Vagina (tissue), 2 donors: Measurements from ENCODE around the gene SGK2. TPM values are rescaled to one million over a fixed set of nuclear protein-coding genes. Genes with fewer than 3 reads are reported as not detected.

ENCODE experiments used
- DNase-seq, 2 donors: peaks; one replicate each; pipeline ENCODE4 v3.0.0-alpha.2; 2017; ENCODE audit errors: extremely low spot score in 2 of 2
- H3K27ac ChIP-seq: fragments of 200-600 bp; sonication (generic); one replicate; pipeline ENCODE4 v1.5.1; 2019
- H3K27me3 ChIP-seq: fragments of 200-600 bp; sonication (generic); one replicate; pipeline ENCODE4 v1.5.1; 2019
- H3K36me3 ChIP-seq, 2 donors: fragments of 200-600 bp; sonication (generic); one replicate each; pipeline ENCODE4 v1.5.1; 2017 to 2019
- H3K4me1 ChIP-seq: fragments of 200-600 bp; sonication (generic); one replicate; pipeline ENCODE4 v1.5.1; 2019
- H3K4me3 ChIP-seq, 2 donors: fragments of 200-600 bp; sonication (generic); 1 replicate in 1 of 2; 2 replicates in 1 of 2; pipeline ENCODE4 v1.5.1; 2016 to 2019
- H3K9me3 ChIP-seq: fragments of 200-600 bp; sonication (generic); one replicate; pipeline ENCODE4 v1.5.1; 2019
- POLR2A ChIP-seq, 2 donors: fragments of 450-650 bp; IDR thresholded peaks; one replicate each; pipeline ENCODE4 v1.6.1; 2017; ENCODE audit warnings: antibody characterized with exemption in 2 of 2, mild to moderate bottlenecking in 2 of 2, moderate library complexity in 2 of 2
- POLR2AphosphoS5 ChIP-seq, 2 donors: sonication (generic); formaldehyde crosslinking; IDR thresholded peaks; one replicate each; pipeline ENCODE4 v1.9.0; 2017; ENCODE audit warnings: antibody characterized with exemption in 2 of 2, mild to moderate bottlenecking in 2 of 2, low read depth in 1 of 2; ENCODE audit not compliant: insufficient read depth in 1 of 2
- intact Hi-C: fragments of 100-400 bp; cut with DNase I; formaldehyde crosslinking; loops from one replicate; pipeline ENCODE4 v1.15.1; 2023
- total RNA-seq: library from RNA; depleted of rRNA; stranded (reverse); fragments of >200 nt; gene quantifications from one replicate; pipeline ENCODE4 v1.2.3, GENCODE V29; 2016
- TF ChIP-seq, protein P1 (sequence below), 3 experiments: fragments of 450-650 bp in 2 of 3; fragments of 200-600 bp in 1 of 3; sonication (generic) in 1 of 3; IDR thresholded peaks; one replicate each; pipeline ENCODE4 v1.5.1; 2017 to 2019; ENCODE audit warnings: antibody characterized with exemption in 3 of 3, mild to moderate bottlenecking in 2 of 3, moderate library complexity in 2 of 3

SGK2 gene
- total RNA-seq, 1 donor from 2014 or later = 5.4 TPM

DNA sequence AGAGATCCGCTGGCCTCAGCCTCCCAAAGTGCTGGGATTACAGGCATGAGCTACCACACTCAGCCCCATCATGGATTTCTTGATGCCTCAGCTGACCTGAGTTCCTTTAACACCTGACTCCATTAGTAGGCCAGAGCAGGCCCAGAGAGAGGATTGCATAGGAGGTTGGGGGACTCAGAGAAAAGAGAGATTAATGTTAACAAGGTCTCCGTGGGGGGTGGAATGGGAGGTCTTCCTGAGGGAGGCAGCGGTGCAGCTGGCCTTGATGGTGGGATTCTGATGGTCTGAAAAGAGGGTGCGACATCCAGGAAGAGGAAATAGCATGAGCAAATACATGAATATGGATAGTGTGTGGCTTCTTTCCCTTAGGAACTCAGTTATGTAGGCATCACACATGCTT is 9.9 kb downstream of the SGK2 start:
- Histone ChIP-seq H3K27ac (no peak overlapping the region), H3K4me3 (no peak overlapping the region), H3K9me3 (no peaks in the 10 kb centered on the region), H3K4me1 (no peaks in the 10 kb centered on the region), H3K27me3 (no peaks in the 10 kb centered on the region), H3K36me3 (no peaks in the 10 kb centered on the region)
- intact Hi-C loops = no loop called here
- TF ChIP-seq POLR2A (IDR thresholded peaks at IDR 0.05) = no peak
- no peak for TF ChIP-seq POLR2AphosphoS5 (IDR thresholded peaks at IDR 0.05; ENCODE audit: insufficient read depth in 1 of 2, low read depth in 1 of 2)
- DNase-seq = no peak

DNA sequence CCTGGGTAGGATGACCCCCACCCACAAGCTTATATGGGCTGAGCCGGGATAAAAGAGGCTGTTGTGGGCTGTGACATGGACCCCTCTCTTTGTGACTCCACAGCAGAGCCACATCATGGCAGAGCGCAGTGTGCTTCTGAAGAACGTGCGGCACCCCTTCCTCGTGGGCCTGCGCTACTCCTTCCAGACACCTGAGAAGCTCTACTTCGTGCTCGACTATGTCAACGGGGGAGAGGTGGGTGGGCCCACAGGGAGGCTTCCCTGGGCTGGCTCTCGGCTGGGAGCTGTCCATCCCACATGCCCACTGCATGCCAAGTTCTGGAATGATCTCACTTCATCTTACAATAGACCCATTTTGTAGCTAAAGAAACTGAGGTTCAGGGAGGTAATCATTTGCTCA is 10.5 kb downstream of the SGK2 start:
- intact Hi-C loops = no loop called here
- Histone ChIP-seq H3K27me3 (no peaks in the 10 kb centered on the region), H3K27ac (no peak overlapping the region), H3K9me3 (no peaks in the 10 kb centered on the region), H3K4me3 (no peak overlapping the region), H3K36me3 (no peaks in the 10 kb centered on the region), H3K4me1 (no peaks in the 10 kb centered on the region)
- no peak for TF ChIP-seq POLR2A (IDR thresholded peaks at IDR 0.05)
- no peak for TF ChIP-seq POLR2AphosphoS5 (IDR thresholded peaks at IDR 0.05; ENCODE audit: insufficient read depth in 1 of 2, low read depth in 1 of 2)
- TF ChIP-seq, protein P1, sequence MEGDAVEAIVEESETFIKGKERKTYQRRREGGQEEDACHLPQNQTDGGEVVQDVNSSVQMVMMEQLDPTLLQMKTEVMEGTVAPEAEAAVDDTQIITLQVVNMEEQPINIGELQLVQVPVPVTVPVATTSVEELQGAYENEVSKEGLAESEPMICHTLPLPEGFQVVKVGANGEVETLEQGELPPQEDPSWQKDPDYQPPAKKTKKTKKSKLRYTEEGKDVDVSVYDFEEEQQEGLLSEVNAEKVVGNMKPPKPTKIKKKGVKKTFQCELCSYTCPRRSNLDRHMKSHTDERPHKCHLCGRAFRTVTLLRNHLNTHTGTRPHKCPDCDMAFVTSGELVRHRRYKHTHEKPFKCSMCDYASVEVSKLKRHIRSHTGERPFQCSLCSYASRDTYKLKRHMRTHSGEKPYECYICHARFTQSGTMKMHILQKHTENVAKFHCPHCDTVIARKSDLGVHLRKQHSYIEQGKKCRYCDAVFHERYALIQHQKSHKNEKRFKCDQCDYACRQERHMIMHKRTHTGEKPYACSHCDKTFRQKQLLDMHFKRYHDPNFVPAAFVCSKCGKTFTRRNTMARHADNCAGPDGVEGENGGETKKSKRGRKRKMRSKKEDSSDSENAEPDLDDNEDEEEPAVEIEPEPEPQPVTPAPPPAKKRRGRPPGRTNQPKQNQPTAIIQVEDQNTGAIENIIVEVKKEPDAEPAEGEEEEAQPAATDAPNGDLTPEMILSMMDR (IDR thresholded peaks at IDR 0.05) = no peak
- no peak for DNase-seq

DNA sequence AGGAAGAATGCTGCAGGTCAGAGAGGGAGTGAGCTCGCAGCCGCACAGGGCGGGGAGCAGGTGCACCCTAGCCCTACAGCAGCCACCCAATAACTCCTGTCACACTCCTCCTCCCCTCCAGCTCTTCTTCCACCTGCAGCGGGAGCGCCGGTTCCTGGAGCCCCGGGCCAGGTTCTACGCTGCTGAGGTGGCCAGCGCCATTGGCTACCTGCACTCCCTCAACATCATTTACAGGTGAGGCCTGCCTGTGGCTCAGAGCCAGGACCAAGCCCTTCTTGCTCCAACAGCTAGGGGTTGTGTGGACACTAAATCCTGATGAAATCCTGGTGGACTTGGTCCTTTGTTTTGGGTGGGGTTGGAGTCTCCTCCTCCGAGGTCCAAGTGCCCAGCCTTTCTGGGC is 11.7 kb downstream of the SGK2 start:
- no peak overlapping the region for H3K4me3 ChIP-seq
- H3K9me3 ChIP-seq = no peaks in the 10 kb centered on the region
- no peak overlapping the region for H3K27ac ChIP-seq
- intact Hi-C loops = no loop called here
- TF ChIP-seq POLR2AphosphoS5 (IDR thresholded peaks at IDR 0.05; ENCODE audit: insufficient read depth in 1 of 2, low read depth in 1 of 2) (no peak), POLR2A (IDR thresholded peaks at IDR 0.05) (no peak)
- TF ChIP-seq, protein P1 (IDR thresholded peaks at IDR 0.05) = no peak
- no peaks in the 10 kb centered on the region for H3K36me3 ChIP-seq
- no peaks in the 10 kb centered on the region for H3K27me3 ChIP-seq
- DNase-seq = no peak
- H3K4me1 ChIP-seq = no peaks in the 10 kb centered on the region

DNA sequence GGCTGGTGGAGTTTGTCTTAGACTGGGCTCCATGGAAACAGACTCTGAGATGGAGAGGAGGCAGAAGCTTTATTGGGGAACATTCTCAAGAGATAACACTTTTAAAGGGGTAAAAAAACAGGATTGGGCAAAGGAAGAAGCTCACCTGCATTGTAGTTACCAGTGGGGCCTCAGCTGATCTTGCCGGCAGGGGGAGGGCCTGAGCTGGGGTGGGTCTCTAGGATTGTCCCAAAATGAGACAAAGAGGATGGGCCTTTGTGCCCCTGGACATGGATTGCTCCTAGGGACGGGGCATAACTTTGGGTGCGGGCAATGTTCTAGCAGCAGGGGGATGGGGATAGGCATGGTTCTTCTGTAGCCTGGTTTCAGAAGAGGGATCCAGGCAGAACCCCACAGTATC is 12.5 kb downstream of the SGK2 start:
- no peaks in the 10 kb centered on the region for H3K27me3 ChIP-seq
- intact Hi-C loops = no loop called here
- no peak overlapping the region for H3K4me3 ChIP-seq
- H3K4me1 ChIP-seq = no peaks in the 10 kb centered on the region
- H3K27ac ChIP-seq = no peak overlapping the region
- TF ChIP-seq, protein P1 (IDR thresholded peaks at IDR 0.05) = no peak
- TF ChIP-seq POLR2AphosphoS5 (IDR thresholded peaks at IDR 0.05; ENCODE audit: insufficient read depth in 1 of 2, low read depth in 1 of 2) (no peak), POLR2A (IDR thresholded peaks at IDR 0.05) (no peak)
- no peaks in the 10 kb centered on the region for H3K9me3 ChIP-seq
- DNase-seq = no peak
- no peaks in the 10 kb centered on the region for H3K36me3 ChIP-seq

DNA sequence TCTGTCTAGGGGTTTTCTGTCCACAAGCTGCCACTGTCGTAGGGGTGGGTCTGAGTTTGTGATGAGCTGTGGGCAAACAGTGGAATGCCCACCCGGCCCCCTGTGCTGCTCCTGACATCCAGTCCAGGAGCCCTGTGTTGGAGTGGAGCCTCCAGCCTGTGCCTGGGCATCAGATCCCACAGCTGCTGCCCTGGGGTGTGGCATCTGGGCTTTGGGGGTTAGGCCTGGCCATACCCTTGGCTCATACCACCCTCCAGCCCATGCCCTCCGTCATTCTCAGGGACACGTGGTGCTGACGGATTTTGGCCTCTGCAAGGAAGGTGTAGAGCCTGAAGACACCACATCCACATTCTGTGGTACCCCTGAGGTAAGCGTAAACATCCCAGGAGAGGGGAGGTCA is 12.9 kb downstream of the SGK2 start:
- intact Hi-C loops = no loop called here

More for the DNA sequence above, 12.9 kb downstream of the SGK2 start:
- no peak overlapping the region for H3K4me3 ChIP-seq
- no peaks in the 10 kb centered on the region for H3K36me3 ChIP-seq
- no peak for DNase-seq
- no peaks in the 10 kb centered on the region for H3K9me3 ChIP-seq
- no peak for TF ChIP-seq POLR2A (IDR thresholded peaks at IDR 0.05)
- TF ChIP-seq, protein P1 (IDR thresholded peaks at IDR 0.05) = no peak
- no peak for TF ChIP-seq POLR2AphosphoS5 (IDR thresholded peaks at IDR 0.05; ENCODE audit: insufficient read depth in 1 of 2, low read depth in 1 of 2)
- H3K4me1 ChIP-seq = no peaks in the 10 kb centered on the region
- H3K27me3 ChIP-seq = no peaks in the 10 kb centered on the region
- no peak overlapping the region for H3K27ac ChIP-seq
